Mesenchymal stem cell (in vitro differentiated cells and primary cell): ENCODE measurements around the gene CRHBP. TPM values are rescaled to one million over a fixed set of nuclear protein-coding genes. Genes with fewer than 3 reads are reported as not detected.

Experiments
- DNase-seq: peaks from one replicate; pipeline ENCODE4 v3.0.0-alpha.2; 2013
- H2AFZ ChIP-seq: one replicate; pipeline ENCODE4 v1.6.1; 2013; ENCODE audit warnings: low read depth, mild to moderate bottlenecking, control low read depth, inconsistent platforms, low read length, moderate library complexity
- H2AK5ac ChIP-seq: 2 replicates; pipeline ENCODE4 v1.6.1; 2013; ENCODE audit warnings: low read length, moderate library complexity, mild to moderate bottlenecking, inconsistent platforms; ENCODE audit not compliant: severe bottlenecking
- H2BK120ac ChIP-seq: one replicate; pipeline ENCODE4 v1.6.1; 2013; ENCODE audit warnings: low read depth, mild to moderate bottlenecking, inconsistent platforms, low read length, moderate library complexity
- H2BK12ac ChIP-seq, 2 experiments: one replicate each; pipeline ENCODE4 v1.6.1; 2013; ENCODE audit warnings: inconsistent platforms in 2 of 2, low read length in 2 of 2, mild to moderate bottlenecking in 2 of 2, moderate library complexity in 2 of 2, control low read depth in 1 of 2
- H2BK15ac ChIP-seq: one replicate; pipeline ENCODE4 v1.6.1; 2013; ENCODE audit warnings: mild to moderate bottlenecking, low read depth, inconsistent platforms; ENCODE audit not compliant: poor library complexity, severe bottlenecking
- H2BK5ac ChIP-seq: 2 replicates; pipeline ENCODE4 v1.6.1; 2013; ENCODE audit warnings: low read depth, mild to moderate bottlenecking, low read length, control low read depth, inconsistent platforms; ENCODE audit not compliant: poor library complexity, severe bottlenecking
- H3K14ac ChIP-seq, 2 experiments: one replicate each; pipeline ENCODE4 v1.6.1; 2013; ENCODE audit warnings: inconsistent platforms in 2 of 2, low read length in 2 of 2, control low read depth in 1 of 2, mild to moderate bottlenecking in 1 of 2, moderate library complexity in 1 of 2
- H3K18ac ChIP-seq, 2 experiments: one replicate each; pipeline ENCODE4 v1.6.1; 2013; ENCODE audit warnings: inconsistent platforms in 2 of 2, low read length in 2 of 2, control low read depth in 1 of 2, low read depth in 1 of 2, mild to moderate bottlenecking in 1 of 2
- H3K23ac ChIP-seq, 2 experiments: one replicate each; pipeline ENCODE4 v1.6.1; 2013; ENCODE audit warnings: inconsistent platforms in 2 of 2, low read length in 2 of 2, mild to moderate bottlenecking in 2 of 2, moderate library complexity in 2 of 2, control low read depth in 1 of 2
- H3K27ac ChIP-seq: 2 replicates; pipeline ENCODE4 v1.5.1; 2013; ENCODE audit warnings: mild to moderate bottlenecking, moderate library complexity, low read length, control low read depth, inconsistent platforms; ENCODE audit not compliant: poor library complexity, severe bottlenecking
- H3K27me3 ChIP-seq, 2 experiments: 2 replicates each; pipeline versions ENCODE4 v1.6.1 to v1.7.0; 2013; ENCODE audit warnings: low read length in 2 of 2, mild to moderate bottlenecking in 2 of 2, moderate library complexity in 2 of 2, control low read depth in 1 of 2, inconsistent platforms in 1 of 2; ENCODE audit not compliant: control insufficient read depth in 1 of 2, insufficient read depth in 1 of 2
- H3K36me3 ChIP-seq, 2 experiments: 2 replicates each; pipeline versions ENCODE4 v1.6.1 to v1.7.0; 2013; ENCODE audit warnings: low read length in 2 of 2, control low read depth in 1 of 2, inconsistent platforms in 1 of 2, low read depth in 1 of 2, mild to moderate bottlenecking in 1 of 2; ENCODE audit not compliant: insufficient read depth in 2 of 2, control insufficient read depth in 1 of 2
- H3K4ac ChIP-seq, 2 experiments: one replicate each; pipeline ENCODE4 v1.6.1; 2013; ENCODE audit warnings: inconsistent platforms in 2 of 2, low read length in 2 of 2, mild to moderate bottlenecking in 2 of 2, moderate library complexity in 2 of 2, control low read depth in 1 of 2, low read depth in 1 of 2
- H3K4me1 ChIP-seq: 2 replicates; pipeline ENCODE4 v1.6.1; 2013; ENCODE audit warnings: low read depth, low read length, control low read depth; ENCODE audit not compliant: control insufficient read depth, insufficient read depth
- H3K4me2 ChIP-seq: 2 replicates; pipeline ENCODE4 v1.6.1; 2013; ENCODE audit warnings: low read length, mild to moderate bottlenecking, inconsistent platforms; ENCODE audit not compliant: poor library complexity, severe bottlenecking
- H3K4me3 ChIP-seq, 2 experiments: 2 replicates each; pipeline versions ENCODE4 v1.5.1 to v1.7.0; 2013; ENCODE audit warnings: low read length in 2 of 2, mild to moderate bottlenecking in 2 of 2, control low read depth in 1 of 2, low read depth in 1 of 2; ENCODE audit not compliant: insufficient read depth in 1 of 2
- H3K79me1 ChIP-seq: replicated peaks from 2 replicates; pipeline ENCODE4 v1.6.1; 2013; ENCODE audit warnings: mild to moderate bottlenecking, control low read depth, low read length, inconsistent platforms; ENCODE audit not compliant: poor library complexity, severe bottlenecking
- H3K9ac ChIP-seq: 2 replicates; pipeline ENCODE4 v1.7.0; 2013; ENCODE audit warnings: mild to moderate bottlenecking, low read length, moderate library complexity
- H3K9me3 ChIP-seq: 2 replicates; pipeline ENCODE4 v1.7.0; 2013; ENCODE audit warnings: mild to moderate bottlenecking, low read length; ENCODE audit not compliant: control insufficient read depth
- H4K8ac ChIP-seq: one replicate; pipeline ENCODE4 v1.6.1; 2013; ENCODE audit warnings: inconsistent platforms, mild to moderate bottlenecking, low read length, moderate library complexity
- H4K91ac ChIP-seq: one replicate; pipeline ENCODE4 v1.6.1; 2013; ENCODE audit warnings: mild to moderate bottlenecking, low read length, inconsistent platforms
- WGBS: methylation state at CpG from one replicate; pipeline ENCODE4 v1.1.7; 2013; ENCODE audit warnings: mixed read lengths; 5-methylcytosine and 5-hydroxymethylcytosine counted together
- small RNA-seq: library from polyadenylated mRNA; stranded (forward); fragments of <200 nt; extraction: miRNeasy Mini kit (QIAGEN cat#:217004); gene quantifications from one replicate; pipeline ENCODE3, GENCODE V24; 2013; ENCODE audit warnings: low read depth

The CRHBP gene

GRCh38 chr5:77016962-77017361, 64.1 kb downstream of the CRHBP start:
- Histone ChIP-seq H3K27ac (no peak overlapping the region), H3K4ac (no peak overlapping the region), H3K18ac (no peak overlapping the region), H3K9me3 (no peaks in the 10 kb centered on the region), H3K4me3 (no peak overlapping the region), H3K14ac (no peak overlapping the region), H2BK120ac (no peak overlapping the region), H3K36me3 (no peaks in the 10 kb centered on the region), H2BK5ac (no peak overlapping the region), H3K4me2 (no peak overlapping the region), H4K8ac (no peak overlapping the region), H2AK5ac (no peak overlapping the region), H4K91ac (no peak overlapping the region), H2BK15ac (no peak overlapping the region), H3K9ac (no peak overlapping the region), H3K79me1 (no peaks in the 10 kb centered on the region), H3K4me1 (no peaks in the 10 kb centered on the region), H3K27me3 (peaks cover 0 to 6% of the 10 kb centered on the region in 2 experiments), H3K23ac (no peak overlapping the region), H2AFZ (no peak overlapping the region), H2BK12ac (no peak overlapping the region)
- WGBS = 91% methylated on average over 1 of the region's 1 CpG
- DNase-seq = no peak

GRCh38 chr5:77017668-77018067, 64.8 kb downstream of the CRHBP start:
- Histone ChIP-seq H3K4me3 (no peak overlapping the region), H3K9me3 (no peaks in the 10 kb centered on the region), H3K23ac (no peak overlapping the region), H3K9ac (no peak overlapping the region), H2BK12ac (no peak overlapping the region), H3K18ac (no peak overlapping the region), H2AFZ (no peak overlapping the region), H3K4me1 (no peaks in the 10 kb centered on the region), H2AK5ac (no peak overlapping the region), H3K27me3 (peaks cover 0 to 13% of the 10 kb centered on the region in 2 experiments), H2BK120ac (no peak overlapping the region), H3K4me2 (no peak overlapping the region), H3K4ac (no peak overlapping the region), H3K14ac (no peak overlapping the region), H4K91ac (no peak overlapping the region), H3K27ac (no peak overlapping the region), H3K79me1 (no peaks in the 10 kb centered on the region), H2BK15ac (no peak overlapping the region), H4K8ac (no peak overlapping the region), H3K36me3 (no peaks in the 10 kb centered on the region), H2BK5ac (no peak overlapping the region)
- no peak for DNase-seq
- 79% methylated on average over 3 of the region's 4 CpGs for WGBS

Small RNAs within 50 kb of the gene (small RNA-seq; reads per million reads assigned to genes)
- gene RNU6ATAC36P = not detected
